Measurements from ENCODE around the gene NIPSNAP2. TPM values are rescaled to one million over a fixed set of nuclear protein-coding genes. Genes with fewer than 3 reads are reported as not detected.

Gene NIPSNAP2
- total and polyA plus RNA-seq, 7 experiments from 2014 or later = 30.1 to 51.5 (median 35.6) TPM

DNA sequence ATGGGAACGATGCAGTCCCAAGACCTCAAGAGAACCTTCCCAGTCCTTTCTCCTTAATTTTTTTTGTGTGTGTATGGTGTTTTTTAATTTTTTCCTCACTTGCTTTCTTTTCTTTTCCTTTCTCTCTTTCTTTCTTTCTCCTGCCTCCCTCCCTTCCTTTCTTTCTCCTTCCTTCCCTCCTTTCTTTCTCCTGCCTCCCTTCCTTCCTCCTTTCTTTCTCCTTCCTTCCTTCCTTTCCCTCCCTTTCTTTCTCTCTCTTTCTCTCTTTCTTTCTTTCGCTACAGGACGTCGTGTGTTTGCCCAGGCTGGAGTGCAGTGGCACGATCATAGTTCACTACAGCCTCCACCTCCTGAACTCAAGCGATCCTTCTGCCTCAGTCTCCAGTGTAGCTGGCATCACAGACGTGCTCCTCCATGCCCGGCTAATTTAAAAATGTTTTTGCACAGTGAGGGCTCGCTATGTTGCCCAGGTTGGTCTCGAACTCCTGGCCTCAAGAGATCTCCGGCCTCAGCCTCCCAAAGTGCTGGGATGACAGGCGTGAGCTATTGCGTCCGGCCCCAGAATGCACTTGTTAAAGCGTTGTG, 709 bp upstream of the NIPSNAP2 start:
- Histone ChIP-seq H3K36me3 (ENCODE audit: control insufficient read depth in 2 of 3, insufficient read depth in 3 of 3, low read length in 3 of 3) (no peaks in the 10 kb centered on the region), H3K4me1 (ENCODE audit: control insufficient read depth in 2 of 2, insufficient read depth in 2 of 2, low read length in 2 of 2) (peaks cover 10% of the 10 kb centered on the region in 2 donors), H3K9me3 (ENCODE audit: control insufficient read depth in 2 of 3, low read length in 3 of 3) (no peaks in the 10 kb centered on the region), H3K4me3 (ENCODE audit: low read length) (peak overlapping the region; percentile 45), H3K27me3 (ENCODE audit: control insufficient read depth in 2 of 2, insufficient read depth in 2 of 2, low read length in 2 of 2) (no peaks in the 10 kb centered on the region), H3K27ac (ENCODE audit: low read depth, low read length) (peak overlapping the region; percentile 79)
- ChIA-PET CTCF (interaction anchor here (0.6 to 2.6 kb wide), 9 partner anchors 8 to 467 kb away, joined by 3 to 10 read pairs (median 3); no protein-coding TSS in a partner anchor), POLR2A (interaction anchor here (0.6 to 1.2 kb wide), 9 partner anchors 7 to 393 kb away, joined by 3 to 8 read pairs (median 5); partner anchors contain the start of genes CCT6A, CHCHD2, PSPH and SUMF2)
- Mint-ChIP-seq H3K9me3 (no peaks in the 10 kb centered on the region), H3K27me3 (no peaks in the 10 kb centered on the region), H3K27ac (peak overlapping the region; percentile 74 to 92 (median 89)), H3K36me3 (peaks cover 0 to 9% (median 0%) of the 10 kb centered on the region in 5 donors), H3K4me3 (peak overlapping the region; percentile 62 to 84 (median 78)), H3K4me1 (peaks cover 16 to 47% (median 34%) of the 10 kb centered on the region in 7 donors)
- ATAC-seq = no peak
- no peak for DNase-seq
- intact Hi-C loops (cut with micrococcal nuclease) = loop anchor here (1.0 to 5.0 kb wide), 8 partner anchors 12 to 531 kb away; partner anchors contain the start of genes MRPS17 (in 2 of the 2), ZNF713 (in 2 of the 2), CCT6A (in 1 of the 2) and CHCHD2 (in 1 of the 2)

DNA sequence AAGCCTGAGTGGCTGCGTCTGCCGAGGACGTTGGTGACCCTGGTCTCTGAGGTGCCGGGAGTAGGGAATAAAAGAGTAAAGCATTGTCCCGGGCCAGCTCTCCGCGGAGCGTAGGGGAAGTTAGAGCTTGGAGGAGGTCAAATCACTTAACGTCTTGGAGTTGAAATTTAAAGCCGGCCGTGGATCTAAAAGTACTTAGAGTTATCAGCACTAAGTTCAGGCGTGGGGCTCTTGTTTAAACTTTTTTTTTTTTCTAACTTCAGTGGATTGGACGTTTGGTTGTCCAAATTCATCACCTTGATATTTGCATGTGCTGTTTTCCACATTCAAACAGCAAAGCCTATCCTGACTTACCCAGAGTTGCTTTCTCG, 700 bp downstream of the NIPSNAP2 start:
- Histone ChIP-seq H3K27ac (ENCODE audit: low read depth, low read length) (peak overlapping the region; percentile 89), H3K4me1 (ENCODE audit: control insufficient read depth in 2 of 2, insufficient read depth in 2 of 2, low read length in 2 of 2) (peaks cover 10% of the 10 kb centered on the region in 2 donors), H3K4me3 (ENCODE audit: low read length) (peak overlapping the region; percentile 50), H3K36me3 (ENCODE audit: control insufficient read depth in 2 of 3, insufficient read depth in 3 of 3, low read length in 3 of 3) (peaks cover 0 to 4% (median 0%) of the 10 kb centered on the region in 3 experiments), H3K9me3 (ENCODE audit: control insufficient read depth in 2 of 3, low read length in 3 of 3) (no peaks in the 10 kb centered on the region), H3K27me3 (ENCODE audit: control insufficient read depth in 2 of 2, insufficient read depth in 2 of 2, low read length in 2 of 2) (no peaks in the 10 kb centered on the region)
- Mint-ChIP-seq H3K27me3 (no peaks in the 10 kb centered on the region), H3K4me1 (peaks cover 24 to 61% (median 47%) of the 10 kb centered on the region in 7 donors), H3K9me3 (no peaks in the 10 kb centered on the region), H3K4me3 (peak overlapping the region; percentile 79 to 91 (median 88)), H3K36me3 (peaks cover 0 to 14% (median 4%) of the 10 kb centered on the region in 5 donors), H3K27ac (peak overlapping the region; percentile 74 to 94 (median 91))
- no peak for ATAC-seq
- peak in 4 of 9 donors; percentile 19 to 44 (median 28) for DNase-seq
- ChIA-PET POLR2A (interaction anchor here (0.6 to 1.4 kb wide), 3 partner anchors 8 to 141 kb away, joined by 3 to 5 read pairs (median 3); partner anchors contain the start of genes CCT6A, CHCHD2 and PSPH), CTCF (interaction anchor here (0.6 to 2.6 kb wide), 3 partner anchors 10 to 48 kb away, joined by 5 to 10 read pairs (median 6); no protein-coding TSS in a partner anchor)
- intact Hi-C loops (cut with micrococcal nuclease) = loop anchor here (2.0 kb wide), 3 partner anchors 86 to 532 kb away; partner anchors contain the start of genes CCT6A (in 1 of the 2), CHCHD2 (in 1 of the 2) and PSPH (in 1 of the 2)

GRCh38 chr7:55965805-55966421, 1.5 kb downstream of the NIPSNAP2 start:
- no peaks in the 10 kb centered on the region for H3K27me3 Mint-ChIP-seq
- ATAC-seq = no peak
- H3K27ac Mint-ChIP-seq = peak overlapping the region in 8 of 9 donors; percentile 26 to 87 (median 67)
- intact Hi-C loops (cut with micrococcal nuclease) = loop anchor here (2.0 kb wide), 3 partner anchors 85 to 533 kb away; partner anchors contain the start of genes CCT6A (in 1 of the 2), CHCHD2 (in 1 of the 2) and PSPH (in 1 of the 2)
- H3K4me1 ChIP-seq (ENCODE audit: control insufficient read depth in 2 of 2, insufficient read depth in 2 of 2, low read length in 2 of 2) = peaks cover 10% of the 10 kb centered on the region in 2 donors
- H3K27me3 ChIP-seq (ENCODE audit: control insufficient read depth in 2 of 2, insufficient read depth in 2 of 2, low read length in 2 of 2) = no peaks in the 10 kb centered on the region
- H3K4me3 ChIP-seq (ENCODE audit: low read length) = no peak overlapping the region
- DNase-seq = no peak
- no peaks in the 10 kb centered on the region for H3K9me3 Mint-ChIP-seq
- peak overlapping the region; percentile 0 for H3K27ac ChIP-seq (ENCODE audit: low read depth, low read length)
- H3K36me3 Mint-ChIP-seq = peaks cover 0 to 17% (median 8%) of the 10 kb centered on the region in 5 donors
- CTCF ChIA-PET = interaction anchor here (2.6 kb wide), 1 partner anchor 10 kb away, joined by 10 read pairs; no protein-coding TSS in a partner anchor
- peaks cover 24 to 69% (median 54%) of the 10 kb centered on the region in 7 donors for H3K4me1 Mint-ChIP-seq
- H3K36me3 ChIP-seq (ENCODE audit: control insufficient read depth in 2 of 3, insufficient read depth in 3 of 3, low read length in 3 of 3) = peaks cover 0 to 4% (median 0%) of the 10 kb centered on the region in 3 experiments
- no peaks in the 10 kb centered on the region for H3K9me3 ChIP-seq (ENCODE audit: control insufficient read depth in 2 of 3, low read length in 3 of 3)
- peak overlapping the region in 9 of 10 donors; percentile 49 to 91 (median 78) for H3K4me3 Mint-ChIP-seq
- POLR2A ChIA-PET = interaction anchor here (0.8 to 2.2 kb wide), 3 partner anchors 12 to 140 kb away, joined by 3 to 5 read pairs (median 5); partner anchors contain the start of genes CCT6A, CHCHD2 and PSPH

GRCh38 chr7:55966851-55967250, 2.5 kb downstream of the NIPSNAP2 start:
- H3K4me1 Mint-ChIP-seq = peaks cover 30 to 77% (median 61%) of the 10 kb centered on the region in 7 donors
- no peaks in the 10 kb centered on the region for H3K9me3 Mint-ChIP-seq
- peak overlapping the region in 3 of 10 donors; percentile 30 to 51 (median 38) for H3K4me3 Mint-ChIP-seq
- Histone ChIP-seq H3K9me3 (ENCODE audit: control insufficient read depth in 2 of 3, low read length in 3 of 3) (no peaks in the 10 kb centered on the region), H3K4me3 (ENCODE audit: low read length) (no peak overlapping the region), H3K27ac (ENCODE audit: low read depth, low read length) (peak overlapping the region; percentile 1), H3K36me3 (ENCODE audit: control insufficient read depth in 2 of 3, insufficient read depth in 3 of 3, low read length in 3 of 3) (peaks cover 0 to 4% (median 0%) of the 10 kb centered on the region in 3 experiments), H3K4me1 (ENCODE audit: control insufficient read depth in 2 of 2, insufficient read depth in 2 of 2, low read length in 2 of 2) (peaks cover 10% of the 10 kb centered on the region in 2 donors), H3K27me3 (ENCODE audit: control insufficient read depth in 2 of 2, insufficient read depth in 2 of 2, low read length in 2 of 2) (no peaks in the 10 kb centered on the region)
- peaks cover 0 to 17% (median 8%) of the 10 kb centered on the region in 5 donors for H3K36me3 Mint-ChIP-seq
- ChIA-PET CTCF (no interaction called here), POLR2A (interaction anchor here (2.2 kb wide), 1 partner anchor 84 kb away, joined by 5 read pairs; the partner anchor contains the start of genes CCT6A and PSPH)
- peak overlapping the region in 5 of 9 donors; percentile 3 to 71 (median 16) for H3K27ac Mint-ChIP-seq
- no peak for ATAC-seq
- no peak for DNase-seq
- intact Hi-C loops (cut with micrococcal nuclease) = no loop called here
- H3K27me3 Mint-ChIP-seq = no peaks in the 10 kb centered on the region

DNA sequence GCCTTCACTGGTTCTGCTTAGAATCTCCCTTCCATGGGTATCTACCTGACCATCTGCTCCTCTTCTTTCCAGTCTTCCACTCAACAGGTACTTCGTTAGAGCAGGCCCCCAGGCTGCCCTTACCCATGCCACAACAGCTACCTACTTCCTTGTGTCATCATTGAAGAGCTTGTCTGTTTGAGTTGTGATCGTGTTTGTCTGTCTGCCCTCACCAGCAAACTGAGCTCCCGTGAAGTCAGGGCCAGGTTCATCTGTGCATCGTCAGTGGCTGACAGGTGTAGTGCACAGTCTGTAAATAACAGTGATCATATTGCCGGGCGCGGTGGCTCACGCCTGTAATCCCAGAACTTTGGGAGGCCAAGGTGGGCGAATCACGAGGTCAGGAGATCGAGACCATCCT, 5.0 kb downstream of the NIPSNAP2 start:
- ChIA-PET CTCF (interaction anchor here (0.6 kb wide), 1 partner anchor 328 kb away, joined by 5 read pairs; no protein-coding TSS in a partner anchor), POLR2A (interaction anchor here (0.7 kb wide), 1 partner anchor 15 kb away, joined by 3 read pairs; no protein-coding TSS in a partner anchor)
- no peak overlapping the region for H3K27ac ChIP-seq (ENCODE audit: low read depth, low read length)
- no peaks in the 10 kb centered on the region for H3K4me1 ChIP-seq (ENCODE audit: control insufficient read depth in 2 of 2, insufficient read depth in 2 of 2, low read length in 2 of 2)
- Mint-ChIP-seq H3K9me3 (no peaks in the 10 kb centered on the region), H3K4me3 (peak overlapping the region in 4 of 10 donors; percentile 1 to 30 (median 10)), H3K27me3 (no peaks in the 10 kb centered on the region), H3K4me1 (peaks cover 16 to 61% (median 50%) of the 10 kb centered on the region in 7 donors), H3K27ac (peak overlapping the region in 4 of 9 donors; percentile 18 to 76 (median 42)), H3K36me3 (peaks cover 0 to 17% (median 8%) of the 10 kb centered on the region in 5 donors)
- intact Hi-C loops (cut with micrococcal nuclease) = no loop called here
- DNase-seq (no peak), ATAC-seq (no peak)
- H3K9me3 ChIP-seq (ENCODE audit: control insufficient read depth in 2 of 3, low read length in 3 of 3) = no peaks in the 10 kb centered on the region
- peaks cover 0 to 4% (median 0%) of the 10 kb centered on the region in 3 experiments for H3K36me3 ChIP-seq (ENCODE audit: control insufficient read depth in 2 of 3, insufficient read depth in 3 of 3, low read length in 3 of 3)
- no peaks in the 10 kb centered on the region for H3K27me3 ChIP-seq (ENCODE audit: control insufficient read depth in 2 of 2, insufficient read depth in 2 of 2, low read length in 2 of 2)
- H3K4me3 ChIP-seq (ENCODE audit: low read length) = no peak overlapping the region

DNA sequence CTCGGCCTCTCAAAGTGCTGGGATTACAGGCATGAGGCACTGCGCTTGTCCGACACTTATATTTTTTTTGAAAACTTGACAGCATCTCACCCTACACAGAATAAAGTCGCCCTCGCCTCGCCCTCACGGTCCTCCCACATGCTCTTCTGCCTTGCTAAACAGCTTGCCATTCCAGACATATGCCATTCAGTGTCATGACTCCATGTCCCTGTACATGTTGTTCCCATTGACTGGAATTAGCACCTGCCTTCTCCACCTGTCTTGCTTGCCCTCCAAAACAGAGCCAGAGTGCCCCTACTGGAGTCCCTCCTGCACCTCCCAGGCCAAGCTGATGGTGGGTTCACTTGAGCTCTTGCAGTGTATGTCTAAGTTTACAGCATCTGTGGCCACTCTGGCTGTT, 6.2 kb downstream of the NIPSNAP2 start:
- intact Hi-C loops (cut with micrococcal nuclease) = no loop called here
- H3K27ac Mint-ChIP-seq = peak overlapping the region in 4 of 9 donors; percentile 30 to 60 (median 46)
- H3K4me3 Mint-ChIP-seq = peak overlapping the region in 2 of 10 donors; percentile 23 to 44
- ATAC-seq (no peak), DNase-seq (no peak)
- Histone ChIP-seq H3K9me3 (ENCODE audit: control insufficient read depth in 2 of 3, low read length in 3 of 3) (no peaks in the 10 kb centered on the region), H3K4me1 (ENCODE audit: control insufficient read depth in 2 of 2, insufficient read depth in 2 of 2, low read length in 2 of 2) (no peaks in the 10 kb centered on the region), H3K4me3 (ENCODE audit: low read length) (no peak overlapping the region), H3K27ac (ENCODE audit: low read depth, low read length) (no peak overlapping the region), H3K27me3 (ENCODE audit: control insufficient read depth in 2 of 2, insufficient read depth in 2 of 2, low read length in 2 of 2) (no peaks in the 10 kb centered on the region), H3K36me3 (ENCODE audit: control insufficient read depth in 2 of 3, insufficient read depth in 3 of 3, low read length in 3 of 3) (peaks cover 0 to 4% (median 0%) of the 10 kb centered on the region in 3 experiments)
- H3K9me3 Mint-ChIP-seq = no peaks in the 10 kb centered on the region
- peaks cover 0 to 17% (median 8%) of the 10 kb centered on the region in 5 donors for H3K36me3 Mint-ChIP-seq
- H3K4me1 Mint-ChIP-seq = peaks cover 25 to 65% (median 50%) of the 10 kb centered on the region in 7 donors
- H3K27me3 Mint-ChIP-seq = no peaks in the 10 kb centered on the region
- ChIA-PET POLR2A (interaction anchor here (1.2 kb wide), 1 partner anchor 9 kb away, joined by 3 read pairs; no protein-coding TSS in a partner anchor), CTCF (no interaction called here)
